ENCODE data around the gene CAP1.

- TF ChIP-seq EZH2 (IDR thresholded peaks at IDR 0.05; ENCODE audit: borderline replicate concordance, low read length), result no peak
- no peak for TF ChIP-seq CTCF (IDR thresholded peaks at IDR 0.05; ENCODE audit: low read length)
Observed at GRCh38 chr1:40114400-40114799, 73.9 kb downstream of the CAP1 start.
